Left ventricle myocardium inferior (tissue), 1 donor: Measurements from ENCODE around the gene ANKRD53. TPM values are rescaled to one million over a fixed set of nuclear protein-coding genes. Genes with fewer than 3 reads are reported as not detected.

Experiments
- total RNA-seq: library from RNA; stranded (reverse); fragmentation: NEBNext Ultra II Directional; extraction: Animal tissue kit (Norgen Biotek cat#: 25700); gene quantifications from one replicate; pipeline ENCODE4 v1.2.1, GENCODE V29; 2021
- donor health status: DM: no; HTN: yes; CAD: no; lungs with severe emphysema.

The ANKRD53 gene
- total RNA-seq, 1 donor from 2014 or later, result 0.33 TPM

Other genes starting within 250 kb of the ANKRD53 start
- gene ADD2, start 210.4 kb upstream of the ANKRD53 start, total RNA-seq, result 2.7 TPM
- not detected for gene FIGLA, start 188.0 kb upstream of the ANKRD53 start, total RNA-seq
- not detected for gene CLEC4F, start 158.0 kb upstream of the ANKRD53 start, total RNA-seq
- not detected for gene CD207, start 142.8 kb upstream of the ANKRD53 start, total RNA-seq
- gene VAX2, start 78.1 kb upstream of the ANKRD53 start, total RNA-seq, result 0.36 TPM
- not detected for gene ATP6V1B1, start 42.7 kb upstream of the ANKRD53 start, total RNA-seq
- 50.7 TPM for gene TEX261, start 16.2 kb downstream of the ANKRD53 start, total RNA-seq
- gene NAGK, start 90.0 kb downstream of the ANKRD53 start, total RNA-seq, result 46.7 TPM
- 39.7 TPM for gene MCEE, start 151.6 kb downstream of the ANKRD53 start, total RNA-seq
- 20.7 TPM for gene MPHOSPH10, start 152.0 kb downstream of the ANKRD53 start, total RNA-seq
- gene PAIP2B, start 248.5 kb downstream of the ANKRD53 start, total RNA-seq, result 76.6 TPM